Fibroblast of villous mesenchyme (primary cell): ENCODE data around the gene TSPAN12. TPM values are rescaled to one million over a fixed set of nuclear protein-coding genes. Genes with fewer than 3 reads are reported as not detected.
"Not testable (repeated sequence)": the region's sequence is repeated elsewhere in the genome, so short reads cannot be mapped to it uniquely, and the experiment has no call there.

Experiments used
- DNase-seq: peaks from one replicate; pipeline ENCODE4 v3.0.0-alpha.2; 2010; ENCODE audit warnings: low read depth
- H3K4me3 ChIP-seq: 2 replicates; pipeline ENCODE4 v1.5.1; 2011; ENCODE audit warnings: low read depth, mild to moderate bottlenecking, low read length
- CTCF ChIP-seq: IDR thresholded peaks from 2 replicates; pipeline ENCODE4 v1.5.1; 2012; ENCODE audit warnings: low read depth, mild to moderate bottlenecking, low read length; ENCODE audit not compliant: insufficient read depth
- total RNA-seq: library from RNA; depleted of rRNA; stranded (reverse); fragments of >200 nt; gene quantifications from 2 replicates; pipeline ENCODE4 v1.2.3, GENCODE V29; 2012

The TSPAN12 gene
- total RNA-seq, result 2.6 and 4.7 TPM in 2 replicates

- H3K4me3 ChIP-seq, result peak within 1 kb of the TSS; percentile 68
- TF ChIP-seq CTCF, result peak; percentile 67
- peak; percentile 72 for DNase-seq
These were observed at the start of gene TSPAN12 for GRCh38 chr7:120857588-120858573. TSPAN12 (minus strand) TSS chr7:120858144; CDS start chr7:120856763, 1,381 bp downstream.

GRCh38 chr7:120898715-120899499, 41.0 kb upstream of the TSPAN12 start:
- TF ChIP-seq CTCF, result no peak
- DNase-seq, result no peak
- H3K4me3 ChIP-seq, result no peak overlapping the region

GRCh38 chr7:120895253-120895652, 37.3 kb upstream of the TSPAN12 start:
- DNase-seq, H3K4me3 ChIP-seq: not testable (repeated sequence)

GRCh38 chr7:120885602-120886001, 27.7 kb upstream of the TSPAN12 start:
- H3K4me3 ChIP-seq, DNase-seq: not testable (repeated sequence)

- no peak overlapping the region for H3K4me3 ChIP-seq
- TF ChIP-seq CTCF, result no peak
- DNase-seq, result no peak
These were observed 19.8 kb upstream of the TSPAN12 start for GRCh38 chr7:120877701-120878100.

- TF ChIP-seq CTCF, result no peak
- H3K4me3 ChIP-seq, result no peak overlapping the region
- no peak for DNase-seq
These were observed 19.0 kb upstream of the TSPAN12 start for GRCh38 chr7:120876922-120877321.

GRCh38 chr7:120874722-120875121, 16.8 kb upstream of the TSPAN12 start:
- DNase-seq, result no peak
- TF ChIP-seq CTCF, result no peak
- no peak overlapping the region for H3K4me3 ChIP-seq
